Kidney epithelial cell (primary cell): ENCODE measurements around the gene GATA5. TPM values are rescaled to one million over a fixed set of nuclear protein-coding genes. Genes with fewer than 3 reads are reported as not detected.

Source experiments
- DNase-seq: peaks from one replicate; pipeline ENCODE4 v3.0.0-alpha.2; 2010; ENCODE audit warnings: low read depth
- H3K27me3 ChIP-seq: 2 replicates; pipeline ENCODE4 v1.6.0; 2011; ENCODE audit warnings: low read length; ENCODE audit not compliant: control insufficient read depth, insufficient read depth
- H3K36me3 ChIP-seq: 2 replicates; pipeline ENCODE4 v1.5.1; 2011; ENCODE audit warnings: low read length; ENCODE audit not compliant: control insufficient read depth, insufficient read depth
- H3K4me3 ChIP-seq: 2 replicates; pipeline ENCODE4 v1.5.1; 2011; ENCODE audit warnings: low read depth, mild to moderate bottlenecking, control low read depth, low read length
- total RNA-seq: library from RNA; depleted of rRNA; stranded (reverse); fragments of >200 nt; gene quantifications from 2 replicates; pipeline ENCODE4 v1.2.3, GENCODE V29; 2015
- TF ChIP-seq, protein P1 (sequence below): IDR thresholded peaks from 2 replicates; pipeline ENCODE4 v1.5.1; 2011; ENCODE audit warnings: mild to moderate bottlenecking, moderate library complexity, low read length, control low read depth, inconsistent platforms; ENCODE audit not compliant: insufficient read depth, poor library complexity, severe bottlenecking

Gene GATA5
- total RNA-seq, 1 donor from 2014 or later = not detected

DNA sequence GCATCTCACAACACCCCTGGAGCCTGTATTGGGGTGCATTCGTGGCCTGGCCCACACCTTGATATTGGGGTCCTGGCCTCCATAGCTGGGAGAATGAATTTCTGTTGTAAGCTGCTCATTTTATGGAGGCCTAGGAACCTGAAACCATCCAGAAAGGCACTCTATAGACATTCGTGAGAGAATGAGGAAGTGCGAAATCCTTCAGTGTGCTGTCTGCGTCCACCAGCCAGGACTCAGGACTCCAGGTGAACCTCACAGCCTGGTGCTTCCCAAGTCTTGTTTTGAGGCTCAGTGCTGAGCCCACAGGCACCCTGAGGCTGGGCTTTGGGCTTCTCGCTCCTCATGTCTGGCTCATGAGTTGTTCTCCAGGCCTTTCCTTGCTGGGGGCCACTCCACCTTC, 36.6 kb downstream of the GATA5 start:
- H3K36me3 ChIP-seq = no peaks in the 10 kb centered on the region
- peaks cover 32% of the 10 kb centered on the region for H3K27me3 ChIP-seq
- no peak for DNase-seq
- no peak overlapping the region for H3K4me3 ChIP-seq
- TF ChIP-seq, protein P1, sequence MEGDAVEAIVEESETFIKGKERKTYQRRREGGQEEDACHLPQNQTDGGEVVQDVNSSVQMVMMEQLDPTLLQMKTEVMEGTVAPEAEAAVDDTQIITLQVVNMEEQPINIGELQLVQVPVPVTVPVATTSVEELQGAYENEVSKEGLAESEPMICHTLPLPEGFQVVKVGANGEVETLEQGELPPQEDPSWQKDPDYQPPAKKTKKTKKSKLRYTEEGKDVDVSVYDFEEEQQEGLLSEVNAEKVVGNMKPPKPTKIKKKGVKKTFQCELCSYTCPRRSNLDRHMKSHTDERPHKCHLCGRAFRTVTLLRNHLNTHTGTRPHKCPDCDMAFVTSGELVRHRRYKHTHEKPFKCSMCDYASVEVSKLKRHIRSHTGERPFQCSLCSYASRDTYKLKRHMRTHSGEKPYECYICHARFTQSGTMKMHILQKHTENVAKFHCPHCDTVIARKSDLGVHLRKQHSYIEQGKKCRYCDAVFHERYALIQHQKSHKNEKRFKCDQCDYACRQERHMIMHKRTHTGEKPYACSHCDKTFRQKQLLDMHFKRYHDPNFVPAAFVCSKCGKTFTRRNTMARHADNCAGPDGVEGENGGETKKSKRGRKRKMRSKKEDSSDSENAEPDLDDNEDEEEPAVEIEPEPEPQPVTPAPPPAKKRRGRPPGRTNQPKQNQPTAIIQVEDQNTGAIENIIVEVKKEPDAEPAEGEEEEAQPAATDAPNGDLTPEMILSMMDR = no peak

GRCh38 chr20:62437927-62438326, 37.9 kb downstream of the GATA5 start:
- no peak for DNase-seq
- peaks cover 43% of the 10 kb centered on the region for H3K27me3 ChIP-seq

DNA sequence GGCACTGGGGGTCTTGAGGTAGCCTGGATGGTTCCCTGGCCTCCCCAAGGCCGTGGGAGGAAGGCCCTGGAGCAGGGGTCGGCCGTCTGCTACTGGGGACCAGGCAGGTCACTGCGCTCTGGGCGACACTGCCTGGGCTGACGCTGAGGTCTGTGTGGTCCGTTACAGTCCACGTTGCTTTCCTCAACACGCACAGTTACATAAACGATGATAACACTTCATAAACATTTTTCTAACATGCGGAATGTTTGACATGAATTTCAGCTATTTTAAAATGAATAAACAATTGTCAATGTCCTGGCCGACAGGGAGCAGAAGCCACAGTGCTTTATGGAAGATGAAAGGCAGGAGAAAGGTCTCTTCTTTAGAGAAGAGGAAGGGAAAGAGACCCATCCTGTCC, 38.3 kb downstream of the GATA5 start:
- TF ChIP-seq, protein P1 = no peak
- Histone ChIP-seq H3K36me3 (no peaks in the 10 kb centered on the region), H3K27me3 (peaks cover 47% of the 10 kb centered on the region), H3K4me3 (no peak overlapping the region)
- DNase-seq = no peak

More at GRCh38 chr20:62437927-62438326, 37.9 kb downstream of the GATA5 start:
- TF ChIP-seq, protein P1 = no peak
- Histone ChIP-seq H3K4me3 (no peak overlapping the region), H3K36me3 (no peaks in the 10 kb centered on the region)

DNA sequence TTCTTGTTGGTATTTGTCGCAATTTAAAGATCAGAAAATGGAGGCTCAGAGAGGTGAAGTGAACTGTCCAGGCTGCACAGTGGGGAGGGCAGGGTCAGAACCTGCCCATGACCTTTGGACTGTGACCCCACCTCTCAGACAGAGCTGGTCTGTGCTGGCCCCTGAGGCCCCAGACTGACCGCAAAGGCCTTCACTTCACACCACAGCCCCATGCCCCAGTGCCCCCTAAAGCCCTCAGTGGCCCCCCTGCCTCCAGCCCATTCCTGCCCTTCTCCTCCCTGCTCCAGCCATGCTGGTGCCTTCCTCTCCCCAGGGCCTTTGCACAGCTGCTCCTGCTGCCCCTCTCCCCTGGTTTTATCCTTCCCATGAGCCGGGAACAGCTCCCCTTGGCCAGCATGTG, 39.1 kb downstream of the GATA5 start:
- H3K36me3 ChIP-seq = no peaks in the 10 kb centered on the region
- peaks cover 48% of the 10 kb centered on the region for H3K27me3 ChIP-seq
- DNase-seq = no peak
- TF ChIP-seq, protein P1 = no peak
- no peak overlapping the region for H3K4me3 ChIP-seq

- Histone ChIP-seq H3K4me3 (no peak overlapping the region), H3K27me3 (peaks cover 47% of the 10 kb centered on the region), H3K36me3 (no peaks in the 10 kb centered on the region)
- TF ChIP-seq, protein P1 = no peak
- DNase-seq = no peak
Measured at GRCh38 chr20:62433658-62434497, 41.9 kb downstream of the GATA5 start.

DNA sequence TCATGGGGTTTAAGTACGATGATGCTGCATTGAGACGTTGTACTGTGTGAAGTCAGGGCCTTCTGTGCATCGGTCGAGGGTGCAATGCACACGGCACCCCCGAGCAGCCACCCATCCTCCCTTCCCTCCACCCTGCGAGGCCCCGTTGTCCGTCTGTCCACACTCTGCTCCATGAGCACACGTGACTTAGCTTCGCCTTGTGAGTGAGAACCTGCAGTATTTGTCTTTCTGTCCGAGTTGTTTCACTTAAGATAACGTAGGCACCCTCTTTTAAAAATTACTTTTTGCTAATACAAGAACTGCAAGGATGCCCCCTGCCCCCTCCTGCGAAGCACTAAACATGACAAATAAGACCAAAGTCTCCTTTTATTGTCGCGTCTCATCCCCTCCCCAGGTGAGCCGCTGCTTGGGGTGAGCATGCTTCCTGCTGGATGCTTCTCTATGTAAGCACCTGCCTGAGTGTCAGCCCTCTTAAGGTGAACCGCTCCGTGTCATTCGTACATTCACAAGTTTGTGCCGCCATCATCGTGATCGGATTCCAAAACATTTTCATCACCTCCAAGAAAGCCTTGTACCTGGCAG, 44.8 kb downstream of the GATA5 start:
- Histone ChIP-seq H3K27me3 (peaks cover 66% of the 10 kb centered on the region), H3K4me3 (no peak overlapping the region), H3K36me3 (no peaks in the 10 kb centered on the region)
- TF ChIP-seq, protein P1 = no peak
- DNase-seq = no peak
